Ureter (tissue), 1 donor: ENCODE results near the gene PRKAG1. TPM values are rescaled to one million over a fixed set of nuclear protein-coding genes. Genes with fewer than 3 reads are reported as not detected.

Source experiments
- DNase-seq: peaks from one replicate; pipeline ENCODE4 v3.0.0-alpha.2; 2020; ENCODE audit warnings: low spot score
- total RNA-seq: library from RNA; stranded (reverse); gene quantifications from one replicate; pipeline ENCODE4 v1.2.4, GENCODE V29; 2023
- donor health status: DM: yes; HTN: yes; CAD: no.

The PRKAG1 gene
- total RNA-seq, 1 donor from 2014 or later, result 72.6 TPM

GRCh38 chr12:49049566-49050224 lies 31.1 kb upstream of the PRKAG1 start:
- DNase-seq, result no peak

- DNase-seq, result no peak
Observed at GRCh38 chr12:49048953-49049352, 30.4 kb upstream of the PRKAG1 start.

GRCh38 chr12:49046129-49046895 lies 27.7 kb upstream of the PRKAG1 start:
- no peak for DNase-seq

DNA sequence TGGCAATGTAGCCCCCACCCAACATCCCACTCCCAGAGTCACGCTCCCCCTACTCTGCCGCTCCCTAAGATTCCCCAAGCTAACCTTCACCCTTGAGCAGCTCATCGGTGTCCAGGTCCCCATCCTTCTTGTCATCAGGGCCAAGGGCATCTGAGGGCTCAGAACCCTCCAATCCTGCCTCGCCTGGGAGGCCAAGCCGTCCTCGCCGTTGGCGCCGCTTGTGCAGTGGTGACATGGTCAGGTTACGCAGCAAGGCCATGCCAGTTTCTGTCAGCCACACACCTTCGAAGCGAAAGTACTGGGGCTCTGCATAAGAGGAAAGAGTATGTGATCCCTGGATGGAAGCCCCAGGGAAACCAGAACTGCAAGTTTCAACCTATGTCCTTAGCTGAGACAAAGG lies 26.1 kb upstream of the PRKAG1 start:
- DNase-seq, result no peak

- no peak for DNase-seq
Observed at GRCh38 chr12:49043856-49044258, 25.3 kb upstream of the PRKAG1 start.

GRCh38 chr12:49043241-49043640 lies 24.7 kb upstream of the PRKAG1 start:
- DNase-seq, result no peak

GRCh38 chr12:49041881-49042484 lies 23.4 kb upstream of the PRKAG1 start:
- no peak for DNase-seq

DNA sequence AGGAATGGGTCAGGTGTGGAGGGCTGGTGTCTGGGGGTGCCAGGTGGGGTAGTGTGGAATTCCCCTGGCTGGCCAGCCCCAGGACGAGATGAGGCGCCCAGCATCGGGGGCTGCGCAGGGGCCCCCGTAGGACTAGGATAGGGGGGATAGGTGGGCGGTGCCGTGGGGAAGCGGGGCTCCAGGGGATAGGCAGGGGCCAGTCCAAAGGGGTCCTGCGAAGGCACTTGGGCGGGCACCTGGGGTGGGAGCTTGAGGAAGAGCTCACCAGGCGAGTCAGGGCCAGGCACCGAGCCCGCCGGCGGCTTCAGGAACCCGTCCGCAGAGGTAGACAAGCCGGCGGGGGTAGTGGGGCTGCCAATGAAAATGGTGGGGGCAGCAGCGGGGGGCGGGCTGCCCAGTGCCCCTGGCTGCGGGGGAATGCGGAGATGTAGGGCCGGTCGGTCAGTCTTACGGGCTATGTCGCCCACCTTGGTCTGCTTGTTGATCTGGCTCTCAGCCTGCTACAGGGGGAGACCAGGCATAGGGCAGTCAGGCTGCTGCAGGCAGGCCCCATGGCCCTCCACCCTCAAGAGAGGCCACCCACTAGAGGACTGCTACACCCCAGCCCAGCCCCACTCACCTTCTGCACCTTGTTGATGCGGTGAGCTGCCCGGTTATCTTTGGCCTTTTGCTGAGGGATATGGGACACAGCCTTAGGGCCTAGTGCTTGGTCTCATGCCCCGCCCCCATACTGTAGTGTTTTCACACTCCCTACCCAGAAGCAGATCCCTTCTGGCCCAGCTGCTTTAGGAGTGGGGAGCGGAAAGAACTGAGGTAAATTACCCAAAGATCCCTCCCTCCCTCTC lies 22.7 kb upstream of the PRKAG1 start:
- DNase-seq, result no peak

GRCh38 chr12:49040364-49040855 lies 21.8 kb upstream of the PRKAG1 start:
- DNase-seq, result no peak

- no peak for DNase-seq
Observed at GRCh38 chr12:49039421-49040363, 21.1 kb upstream of the PRKAG1 start.

- DNase-seq, result no peak
Observed at GRCh38 chr12:49038291-49038955, 19.8 kb upstream of the PRKAG1 start.

- no peak for DNase-seq
Observed at GRCh38 chr12:49037947-49038237, 19.3 kb upstream of the PRKAG1 start.

DNA sequence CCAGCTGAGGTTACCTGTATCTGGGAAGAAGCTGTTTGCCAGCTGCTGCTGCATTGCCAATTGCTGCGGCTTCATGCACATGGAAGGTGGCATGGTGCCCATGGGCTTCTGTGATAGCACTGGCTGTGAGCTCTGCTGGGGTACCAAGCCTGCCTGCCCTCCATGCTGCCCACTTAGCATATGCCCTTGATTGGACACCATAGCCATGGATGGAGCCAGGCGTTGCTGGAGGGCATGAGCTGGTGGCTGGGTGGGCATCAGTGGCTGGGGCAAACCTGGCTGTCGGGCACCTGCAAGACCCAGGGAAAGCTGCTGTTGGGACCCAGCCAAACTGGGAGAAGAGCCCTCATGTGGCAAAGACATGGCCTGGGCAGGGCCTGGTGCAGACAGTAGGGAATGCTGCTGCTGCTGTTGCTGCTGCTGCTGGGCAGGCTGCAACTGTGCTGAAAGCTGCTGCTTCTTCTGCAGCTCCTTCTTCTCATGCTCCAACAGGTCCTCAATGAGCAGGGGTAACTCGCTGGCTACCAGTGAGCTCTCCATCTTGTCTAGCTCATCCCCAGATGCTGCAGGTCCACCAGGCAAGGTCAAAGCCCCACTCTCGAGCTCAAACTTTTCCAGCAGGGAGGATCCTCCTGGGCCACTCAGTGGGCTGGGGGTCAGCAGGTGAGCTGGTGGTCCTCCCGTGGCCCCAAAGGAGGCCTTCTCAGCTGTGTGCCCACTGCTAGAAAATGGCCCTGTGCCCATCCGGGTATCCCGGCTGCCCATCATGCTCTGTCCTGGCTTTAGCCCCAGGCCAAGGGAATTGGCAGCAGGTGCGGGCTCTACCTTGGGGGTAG lies 18.8 kb upstream of the PRKAG1 start:
- no peak for DNase-seq

DNA sequence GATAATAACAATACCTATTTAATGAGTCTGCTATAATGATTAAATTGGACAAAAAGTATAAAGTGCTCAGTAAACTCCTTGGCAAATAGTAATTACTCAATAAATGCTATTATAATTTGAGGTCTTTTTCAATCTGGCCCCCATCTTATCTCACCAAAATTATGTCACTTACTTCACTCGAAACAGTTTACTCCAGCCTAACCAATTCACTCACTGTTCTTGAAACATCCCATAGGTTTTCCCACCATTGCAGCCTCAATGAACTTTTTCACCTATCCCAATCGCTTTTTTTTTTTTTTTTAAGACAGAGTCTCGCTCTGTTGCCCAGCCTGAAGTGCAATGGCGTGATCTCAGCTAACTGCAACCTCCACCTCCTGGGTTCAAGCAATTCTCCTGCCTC lies 17.5 kb upstream of the PRKAG1 start:
- no peak for DNase-seq

DNA sequence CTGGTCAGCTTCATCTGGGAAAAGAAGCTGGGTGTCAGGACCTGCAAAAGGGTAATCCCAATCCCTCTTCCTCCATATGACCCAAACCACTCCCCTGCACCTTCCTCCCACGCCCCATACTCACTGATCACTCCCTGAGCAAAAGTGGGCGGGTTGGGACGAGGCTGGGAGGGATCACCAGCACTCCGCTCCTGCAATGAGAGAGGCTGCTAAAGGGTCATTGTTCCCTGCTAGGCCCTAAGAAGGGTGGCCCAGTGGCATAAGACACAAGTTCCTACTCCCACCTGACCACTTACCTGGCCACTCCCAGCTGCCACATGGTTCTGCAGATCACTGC lies 15.7 kb upstream of the PRKAG1 start:
- no peak for DNase-seq

DNA sequence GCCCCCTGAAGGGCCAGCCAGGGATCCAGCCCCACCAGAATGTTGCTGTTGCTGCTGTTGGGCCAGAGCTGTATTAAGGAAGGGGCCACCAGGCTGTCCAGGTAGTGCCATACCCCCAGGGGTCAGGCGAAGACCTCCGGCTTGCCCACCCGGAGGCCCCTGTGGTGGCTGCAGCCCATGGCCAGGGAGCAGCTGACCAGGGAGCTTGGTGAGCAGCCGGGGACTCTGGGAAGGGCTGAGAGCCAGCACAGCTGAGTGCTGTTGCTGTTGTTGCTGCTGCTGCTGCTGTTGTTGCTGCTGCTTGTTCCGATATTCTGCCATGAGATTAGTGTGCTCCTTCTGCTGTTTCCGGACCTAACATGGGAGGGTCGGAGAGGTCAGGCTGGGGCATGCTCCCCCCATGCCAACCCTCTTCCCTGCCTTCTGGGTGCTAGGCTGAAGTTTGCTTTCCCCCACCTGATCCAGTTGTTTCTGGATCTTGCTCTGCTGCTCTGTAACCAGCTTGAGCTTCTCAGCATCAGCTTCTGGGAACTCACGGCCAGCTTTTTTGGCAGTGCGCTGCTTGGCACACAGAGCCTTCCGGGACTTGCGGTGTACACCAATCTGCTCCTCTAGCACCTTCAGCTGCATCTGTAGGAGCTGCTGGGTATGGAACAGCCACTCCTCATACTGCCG lies 15.2 kb upstream of the PRKAG1 start:
- no peak for DNase-seq

DNA sequence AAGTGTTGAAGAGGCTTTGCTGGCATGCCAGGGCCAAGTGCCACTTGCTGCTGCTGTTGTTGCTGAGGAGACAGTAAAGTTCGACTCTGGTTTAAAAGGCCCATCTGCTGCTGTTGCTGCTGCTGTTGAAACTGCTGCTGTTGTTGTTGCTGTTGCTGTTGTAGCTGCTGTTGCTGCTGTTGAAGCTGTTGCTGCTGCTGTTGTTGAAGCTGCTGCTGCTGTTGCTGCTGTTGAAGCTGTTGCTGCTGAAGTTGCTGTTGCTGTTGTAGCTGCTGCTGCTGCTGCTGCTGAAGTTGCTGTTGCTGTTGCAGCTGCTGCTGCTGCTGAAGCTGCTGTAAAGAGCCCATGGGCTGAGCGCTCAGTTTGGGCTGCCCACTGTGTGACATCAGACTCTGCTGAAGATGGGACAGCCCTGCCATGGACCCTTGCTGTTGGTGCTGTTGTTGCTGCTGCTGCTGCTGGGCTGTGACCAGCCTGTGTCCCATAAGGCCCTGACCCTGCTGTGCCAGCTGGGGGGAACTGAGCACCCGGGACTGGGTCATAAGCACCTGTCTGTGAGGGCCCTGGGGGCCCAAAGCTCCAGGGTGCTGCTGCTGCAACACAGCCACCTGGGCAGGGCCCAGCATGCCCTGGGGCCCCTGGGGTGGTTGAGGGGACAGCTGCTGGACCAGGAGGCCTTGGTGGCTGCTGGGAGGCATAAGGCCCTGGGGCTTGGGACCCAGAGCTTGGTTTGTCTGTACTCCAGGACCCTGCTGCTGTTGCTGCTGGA lies 14.3 kb upstream of the PRKAG1 start:
- DNase-seq, result no peak

DNA sequence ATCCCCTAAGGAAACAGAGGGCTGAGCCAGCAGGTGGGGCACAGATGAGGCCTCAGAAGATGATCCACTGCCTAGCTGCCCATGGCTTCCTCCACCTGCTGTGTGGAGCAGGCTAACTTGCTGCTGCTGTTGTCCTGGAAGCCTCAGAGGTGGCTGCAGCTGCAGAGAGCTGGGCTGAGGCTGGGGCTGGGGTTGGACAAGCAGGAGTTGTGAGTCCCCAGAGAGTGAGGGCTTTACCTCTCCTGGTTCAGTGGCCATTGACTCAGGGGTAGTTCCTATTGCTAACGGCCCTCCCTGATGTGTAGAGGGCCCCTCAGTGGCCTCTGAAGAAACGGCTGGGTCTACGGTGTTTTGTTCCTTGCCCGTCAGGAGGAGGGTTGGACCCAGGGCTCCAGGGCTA lies 13.7 kb upstream of the PRKAG1 start:
- DNase-seq, result no peak
